T-cell (primary cell): ENCODE results near the gene ACMSD. TPM values are rescaled to one million over a fixed set of nuclear protein-coding genes. Genes with fewer than 3 reads are reported as not detected.

Experiments
- ATAC-seq, 4 experiments: fragments of 200-7000 bp in 3 of 4; fragments of 150-1000 bp in 1 of 4; cut with Tn5 transposase; replicated peaks in 1 of 4; 1 replicate in 3 of 4; 2 replicates in 1 of 4; pipeline ENCODE4 v1.10.0; 2021; ENCODE audit warnings: moderate library complexity in 3 of 4, mild to moderate bottlenecking in 2 of 4, moderate number of reproducible peaks in 1 of 4
- CTCF ChIA-PET, 2 donors: fragments of 300-600 bp; sonication (Branson Sonifier 250); formaldehyde crosslinking; loops; one replicate each; lab custom pipeline; 2022; ENCODE audit warnings: antibody characterized with exemption in 2 of 2; lab: Charles Lee
- POLR2A ChIA-PET, 2 donors: fragments of 300-600 bp; sonication (Branson Sonifier 250); formaldehyde crosslinking; loops; one replicate each; lab custom pipeline; 2022; ENCODE audit warnings: antibody characterized with exemption in 2 of 2; lab: Charles Lee
- DNase-seq, 35 experiments: peaks; one replicate each; pipeline versions ENCODE4 v3.0.0 to v3.0.0-alpha.2; 2013 to 2023
- H3K27ac ChIP-seq: one replicate; pipeline ENCODE4 v1.5.1; 2013; ENCODE audit warnings: low read length
- H3K27me3 ChIP-seq, 2 experiments: replicated peaks in 1 of 2; 1 replicate in 1 of 2; 2 replicates in 1 of 2; pipeline versions ENCODE4 v1.6.1 to v1.7.0; 2013; ENCODE audit warnings: low read length in 1 of 2, mixed read lengths in 1 of 2; ENCODE audit not compliant: control insufficient read depth in 2 of 2, insufficient read depth in 2 of 2; ENCODE audit errors: extremely low read depth in 1 of 2
- H3K36me3 ChIP-seq, 2 donors: 1 replicate in 1 of 2; 2 replicates in 1 of 2; pipeline versions ENCODE4 v1.6.1 to v1.7.0; 2013; ENCODE audit warnings: low read length in 1 of 2; ENCODE audit not compliant: control insufficient read depth in 2 of 2, insufficient read depth in 1 of 2; ENCODE audit errors: extremely low read depth in 1 of 2
- H3K4me1 ChIP-seq, 2 experiments: 1 replicate in 1 of 2; 2 replicates in 1 of 2; pipeline versions ENCODE4 v1.6.1 to v1.7.0; 2013; ENCODE audit warnings: low read length in 2 of 2, mixed read lengths in 1 of 2; ENCODE audit not compliant: insufficient read depth in 2 of 2, control insufficient read depth in 1 of 2; ENCODE audit errors: extremely low read depth in 1 of 2
- H3K4me3 ChIP-seq, 2 donors: 1 replicate in 1 of 2; 2 replicates in 1 of 2; pipeline versions ENCODE4 v1.5.1 to v1.7.0; 2013; ENCODE audit warnings: mild to moderate bottlenecking in 2 of 2, low read length in 1 of 2, moderate library complexity in 1 of 2; ENCODE audit not compliant: control insufficient read depth in 1 of 2; ENCODE audit errors: extremely low read depth in 1 of 2
- H3K9me3 ChIP-seq: 2 replicates; pipeline ENCODE4 v1.7.0; 2013
- H3K27ac Mint-ChIP-seq, 2 donors: one replicate each; pipeline ENCODE4 v1.8.0; 2020 to 2021; ENCODE audit warnings: mild to moderate bottlenecking in 2 of 2, mixed read lengths in 2 of 2
- H3K27me3 Mint-ChIP-seq, 2 donors: one replicate each; pipeline ENCODE4 v1.8.0; 2021 to 2022; ENCODE audit warnings: mixed read lengths in 2 of 2
- H3K36me3 Mint-ChIP-seq: one replicate; pipeline ENCODE4 v1.8.0; 2021; ENCODE audit warnings: mixed read lengths
- H3K4me1 Mint-ChIP-seq, 3 donors: one replicate each; pipeline ENCODE4 v1.8.0; 2020 to 2022; ENCODE audit warnings: mixed read lengths in 3 of 3, mild to moderate bottlenecking in 1 of 3
- H3K4me3 Mint-ChIP-seq, 3 donors: one replicate each; pipeline ENCODE4 v1.8.0; 2020 to 2022; ENCODE audit warnings: mild to moderate bottlenecking in 3 of 3, mixed read lengths in 3 of 3, moderate library complexity in 3 of 3
- H3K9me3 Mint-ChIP-seq, 3 donors: one replicate each; pipeline ENCODE4 v1.8.0; 2020 to 2022; ENCODE audit warnings: mixed read lengths in 3 of 3
- WGBS: methylation state at CpG from one replicate; pipeline ENCODE4 v1.1.5; 2013; ENCODE audit warnings: missing lambda C conversion rate; ENCODE audit not compliant: insufficient coverage; 5-methylcytosine and 5-hydroxymethylcytosine counted together
- total RNA-seq, 35 experiments: library from RNA in 6 of 35; stranded (reverse) in 6 of 35; fragments of 120-200 nt in 1 of 35; gene quantifications; one replicate each; pipeline versions ENCODE4 v1.2.1 to v1.2.4 and lab custom pipeline; 2013 to 2026

ACMSD gene
- total RNA-seq (under 1 TPM in 1 of 5 donors, not detected in 4; 0.20 TPM), total RNA-seq (lab: John Stamatoyannopoulos, UW) (0 reads per million in 29 experiments)
- not detected for total RNA-seq (2013)

- POLR2A ChIA-PET = no interaction called here
- Histone ChIP-seq H3K9me3 (no peaks in the 10 kb centered on the region), H3K4me3 (no peak within 1 kb of the TSS), H3K36me3 (no peaks in the 10 kb centered on the region), H3K27ac (no peak within 1 kb of the TSS), H3K4me1 (no peaks in the 10 kb centered on the region), H3K27me3 (no peaks in the 10 kb centered on the region)
- Mint-ChIP-seq H3K9me3 (peaks cover 0 to 23% (median 7%) of the 10 kb centered on the region in 3 donors), H3K27ac (no peak within 1 kb of the TSS), H3K36me3 (no peaks in the 10 kb centered on the region), H3K27me3 (peaks cover 3 to 15% of the 10 kb centered on the region in 2 donors), H3K4me1 (no peaks in the 10 kb centered on the region), H3K4me3 (no peak within 1 kb of the TSS)
- CTCF ChIA-PET = interaction anchor here in 1 of 2 donors (0.6 kb wide), 1 partner anchor 407 kb away, joined by 3 read pairs; no protein-coding TSS in a partner anchor
- DNase-seq (no peak), ATAC-seq (no peak)
Observed at GRCh38 chr2:134838143-134838620, at the start of gene ACMSD. ACMSD (plus strand) TSS chr2:134838616; CDS start chr2:134838683, 67 bp downstream.

- no peaks in the 10 kb centered on the region for H3K36me3 Mint-ChIP-seq
Observed at GRCh38 chr2:134790487-134790886, 47.9 kb upstream of the ACMSD start.

GRCh38 chr2:134791616-134792015 lies 46.8 kb upstream of the ACMSD start:
- ChIA-PET CTCF (no interaction called here), POLR2A (no interaction called here)
- 69% methylated on average over 2 of the region's 3 CpGs for WGBS
- Histone ChIP-seq H3K9me3 (no peaks in the 10 kb centered on the region), H3K36me3 (no peaks in the 10 kb centered on the region), H3K27me3 (peaks cover 0 to 2% of the 10 kb centered on the region in 2 experiments), H3K4me3 (no peak overlapping the region), H3K4me1 (no peaks in the 10 kb centered on the region), H3K27ac (no peak overlapping the region)
- DNase-seq (no peak), ATAC-seq (no peak)
- no peak overlapping the region for H3K27ac Mint-ChIP-seq
- H3K4me3 Mint-ChIP-seq = no peak overlapping the region
- peaks cover 6 to 8% of the 10 kb centered on the region in 2 donors for H3K27me3 Mint-ChIP-seq
- H3K4me1 Mint-ChIP-seq = no peaks in the 10 kb centered on the region
- H3K36me3 Mint-ChIP-seq = no peaks in the 10 kb centered on the region
- no peaks in the 10 kb centered on the region for H3K9me3 Mint-ChIP-seq

More at GRCh38 chr2:134790487-134790886, 47.9 kb upstream of the ACMSD start:
- DNase-seq = no peak
- Mint-ChIP-seq H3K27me3 (peaks cover 6 to 8% of the 10 kb centered on the region in 2 donors), H3K9me3 (no peaks in the 10 kb centered on the region), H3K27ac (no peak overlapping the region), H3K4me1 (no peaks in the 10 kb centered on the region), H3K4me3 (no peak overlapping the region)
- H3K36me3 ChIP-seq = no peaks in the 10 kb centered on the region
- ChIA-PET POLR2A (interaction anchor here in 1 of 2 donors (0.6 kb wide), 1 partner anchor 1957 kb away, joined by 3 read pairs; no protein-coding TSS in a partner anchor), CTCF (no interaction called here)
- no peak for ATAC-seq
- no peaks in the 10 kb centered on the region for H3K4me1 ChIP-seq
- WGBS = no CpG with 5 or more reads among the region's 3 CpGs
- no peaks in the 10 kb centered on the region for H3K9me3 ChIP-seq
- H3K27me3 ChIP-seq = no peaks in the 10 kb centered on the region
- no peak overlapping the region for H3K4me3 ChIP-seq
- no peak overlapping the region for H3K27ac ChIP-seq

- Mint-ChIP-seq H3K4me3 (no peak overlapping the region), H3K4me1 (no peaks in the 10 kb centered on the region), H3K9me3 (no peaks in the 10 kb centered on the region), H3K27ac (no peak overlapping the region), H3K36me3 (no peaks in the 10 kb centered on the region), H3K27me3 (peaks cover 6 to 11% of the 10 kb centered on the region in 2 donors)
- ChIA-PET CTCF (no interaction called here), POLR2A (no interaction called here)
- 68% methylated on average over 3 of the region's 4 CpGs for WGBS
- Histone ChIP-seq H3K4me1 (no peaks in the 10 kb centered on the region), H3K36me3 (no peaks in the 10 kb centered on the region), H3K9me3 (no peaks in the 10 kb centered on the region), H3K4me3 (no peak overlapping the region), H3K27me3 (peaks cover 0 to 2% of the 10 kb centered on the region in 2 experiments), H3K27ac (no peak overlapping the region)
- DNase-seq = no peak
- no peak for ATAC-seq
Observed at GRCh38 chr2:134792186-134792585, 46.2 kb upstream of the ACMSD start.

- H3K36me3 ChIP-seq = no peaks in the 10 kb centered on the region
- no peak overlapping the region for H3K4me3 Mint-ChIP-seq
- peaks cover 0 to 3% (median 0%) of the 10 kb centered on the region in 3 donors for H3K9me3 Mint-ChIP-seq
- WGBS = 85% methylated on average over 2 of the region's 4 CpGs
- H3K27ac Mint-ChIP-seq = no peak overlapping the region
- no peaks in the 10 kb centered on the region for H3K4me1 Mint-ChIP-seq
- ATAC-seq (no peak), DNase-seq (no peak)
- no peak overlapping the region for H3K4me3 ChIP-seq
- no peaks in the 10 kb centered on the region for H3K36me3 Mint-ChIP-seq
- no peak overlapping the region for H3K27ac ChIP-seq
- H3K27me3 Mint-ChIP-seq = peaks cover 2 to 9% of the 10 kb centered on the region in 2 donors
- H3K27me3 ChIP-seq = peaks cover 0 to 2% of the 10 kb centered on the region in 2 experiments
- CTCF ChIA-PET = no interaction called here
- H3K9me3 ChIP-seq = no peaks in the 10 kb centered on the region
- POLR2A ChIA-PET = no interaction called here
- H3K4me1 ChIP-seq = no peaks in the 10 kb centered on the region
Observed at GRCh38 chr2:134795765-134796164, 42.7 kb upstream of the ACMSD start.

- no peak overlapping the region for H3K27ac ChIP-seq
- no peaks in the 10 kb centered on the region for H3K4me1 ChIP-seq
- H3K36me3 Mint-ChIP-seq = no peaks in the 10 kb centered on the region
- no peak overlapping the region for H3K27ac Mint-ChIP-seq
- H3K4me1 Mint-ChIP-seq = no peaks in the 10 kb centered on the region
- DNase-seq (no peak), ATAC-seq (no peak)
- CTCF ChIA-PET = no interaction called here
- no peak overlapping the region for H3K4me3 ChIP-seq
- WGBS = 40% methylated on average over 1 of the region's 2 CpGs
- peaks cover 0 to 3% (median 0%) of the 10 kb centered on the region in 3 donors for H3K9me3 Mint-ChIP-seq
- no peaks in the 10 kb centered on the region for H3K36me3 ChIP-seq
- POLR2A ChIA-PET = no interaction called here
- H3K27me3 Mint-ChIP-seq = peaks cover 2 to 8% of the 10 kb centered on the region in 2 donors
- no peaks in the 10 kb centered on the region for H3K9me3 ChIP-seq
- no peak overlapping the region for H3K4me3 Mint-ChIP-seq
- peaks cover 0 to 2% of the 10 kb centered on the region in 2 experiments for H3K27me3 ChIP-seq
Observed at GRCh38 chr2:134796373-134796772, 42.0 kb upstream of the ACMSD start.
